Spinal cord (tissue), 10 donors: ENCODE measurements around the gene UNC5C. TPM values are rescaled to one million over a fixed set of nuclear protein-coding genes. Genes with fewer than 3 reads are reported as not detected.
A peak's percentile ranks its signal among the peaks of the same experiment; 100 is the strongest.
"Not testable (repeated sequence)": the region's sequence is repeated elsewhere in the genome, so short reads cannot be mapped to it uniquely, and the experiment has no call there.

Source experiments
- DNase-seq, 6 donors: peaks; one replicate each; pipeline versions ENCODE4 v3.0.0 to v3.0.0-alpha.2; 2013 to 2015; ENCODE audit warnings: low spot score in 6 of 6, low read depth in 4 of 6
- H3K27ac ChIP-seq: one replicate; pipeline ENCODE4 v1.5.1; 2013; ENCODE audit warnings: low read depth, low read length, control low read depth
- H3K27me3 ChIP-seq: one replicate; pipeline ENCODE4 v1.6.1; 2013; ENCODE audit warnings: low read length; ENCODE audit not compliant: control insufficient read depth, insufficient read depth
- H3K36me3 ChIP-seq: one replicate; pipeline ENCODE4 v1.6.1; 2013; ENCODE audit warnings: low read length; ENCODE audit not compliant: control insufficient read depth, insufficient read depth
- H3K4me1 ChIP-seq: one replicate; pipeline ENCODE4 v1.6.1; 2013; ENCODE audit warnings: low read length; ENCODE audit not compliant: control insufficient read depth, insufficient read depth
- H3K4me3 ChIP-seq: one replicate; pipeline ENCODE4 v1.5.1; 2013; ENCODE audit warnings: low read depth, low read length, control low read depth
- H3K9me3 ChIP-seq: one replicate; pipeline ENCODE4 v1.6.1; 2013; ENCODE audit warnings: low read length; ENCODE audit not compliant: control insufficient read depth, insufficient read depth
- WGBS: methylation state at CpG from one replicate; pipeline ENCODE4 v1.1.5; 2013; ENCODE audit warnings: missing lambda C conversion rate; ENCODE audit not compliant: insufficient coverage; 5-methylcytosine and 5-hydroxymethylcytosine counted together
- polyA plus RNA-seq, 2 donors: library from polyadenylated mRNA; unstranded; fragments of 120-200 nt; gene quantifications; one replicate each; pipeline ENCODE4 v1.2.1, GENCODE V29; 2013; ENCODE audit not compliant: insufficient read length in 2 of 2
- total RNA-seq, 2 donors: library from RNA; depleted of rRNA in 1 of 2; stranded (reverse); fragments of 120-200 nt in 1 of 2; fragments of >200 nt in 1 of 2; gene quantifications; one replicate each; pipeline versions ENCODE4 v1.2.3 to v1.2.4, GENCODE V29; 2013 to 2014
- donor health status: healthy.

Gene UNC5C
- total and polyA plus RNA-seq, 4 donors, result 11.3 to 33.2 (median 20.7) TPM

- Histone ChIP-seq H3K9me3 (no peaks in the 10 kb centered on the region), H3K27me3 (no peaks in the 10 kb centered on the region), H3K4me1 (peaks cover 16% of the 10 kb centered on the region), H3K27ac (peak overlapping the region; percentile 1), H3K4me3 (no peak overlapping the region), H3K36me3 (peaks cover 14% of the 10 kb centered on the region)
- DNase-seq, result peak in 3 of 6 donors; percentile 43 to 89 (median 81)
- 29% methylated on average over 11 of the region's 18 CpGs for WGBS
Measured at GRCh38 chr4:95181243-95181995, 367.4 kb downstream of the UNC5C start.

- Histone ChIP-seq H3K27ac (peak overlapping the region; percentile 1), H3K4me3 (no peak overlapping the region), H3K9me3 (no peaks in the 10 kb centered on the region), H3K4me1 (peaks cover 16% of the 10 kb centered on the region), H3K36me3 (peaks cover 14% of the 10 kb centered on the region), H3K27me3 (no peaks in the 10 kb centered on the region)
- 43% methylated on average over 9 of the region's 10 CpGs for WGBS
- no peak for DNase-seq
Measured at GRCh38 chr4:95180531-95181242, 368.1 kb downstream of the UNC5C start.

- Histone ChIP-seq H3K4me3 (no peak overlapping the region), H3K27ac (no peak overlapping the region), H3K9me3 (no peaks in the 10 kb centered on the region), H3K4me1 (peaks cover 16% of the 10 kb centered on the region), H3K36me3 (peaks cover 14% of the 10 kb centered on the region), H3K27me3 (no peaks in the 10 kb centered on the region)
- no peak for DNase-seq
- no CpG with 5 or more reads among the region's 2 CpGs for WGBS
Measured at GRCh38 chr4:95178938-95179337, 369.8 kb downstream of the UNC5C start.

DNA sequence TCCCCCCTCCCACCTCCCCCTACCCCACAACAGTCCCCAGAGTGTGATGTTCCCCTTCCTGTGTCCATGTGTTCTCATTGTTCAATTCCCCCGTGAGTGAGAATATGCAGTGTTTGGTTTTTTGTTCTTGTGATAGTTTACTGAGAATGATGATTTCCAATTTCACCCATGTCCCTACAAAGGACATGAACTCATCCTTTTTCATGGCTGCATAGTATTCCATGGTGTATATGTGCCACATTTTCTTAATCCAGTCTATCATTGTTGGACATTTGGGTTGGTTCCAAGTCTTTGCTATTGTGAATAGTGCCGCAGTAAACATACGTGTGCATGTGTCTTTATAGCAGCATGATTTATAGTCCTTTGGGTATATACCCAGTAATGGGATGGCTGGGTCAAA lies 377.4 kb downstream of the UNC5C start:
- H3K27ac ChIP-seq, DNase-seq: not testable (repeated sequence)
- no CpG with 5 or more reads among the region's 3 CpGs for WGBS

DNA sequence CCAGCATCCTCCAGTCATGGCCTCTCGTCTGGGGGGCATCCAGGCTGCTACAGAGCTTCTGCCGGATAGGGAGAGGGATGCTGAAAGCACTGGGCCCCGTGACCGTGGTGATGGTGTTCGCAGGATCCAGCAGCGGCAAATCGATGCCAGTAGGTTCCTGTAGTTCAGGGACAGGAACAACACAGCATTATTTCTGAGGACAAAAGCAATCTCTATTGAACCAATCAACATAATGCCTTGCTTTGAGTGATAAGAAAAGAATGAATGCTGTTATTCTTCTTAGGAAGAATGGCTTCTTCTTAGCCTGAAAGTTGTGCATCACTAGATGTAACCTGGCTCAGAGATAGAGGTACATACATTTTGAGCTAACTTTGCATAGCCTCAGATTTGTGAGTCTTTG lies 378.6 kb downstream of the UNC5C start:
- Histone ChIP-seq H3K27ac (no peak overlapping the region), H3K27me3 (no peaks in the 10 kb centered on the region), H3K9me3 (no peaks in the 10 kb centered on the region), H3K4me3 (no peak overlapping the region), H3K36me3 (no peaks in the 10 kb centered on the region), H3K4me1 (no peaks in the 10 kb centered on the region)
- no peak for DNase-seq
- WGBS, result 69% methylated on average over 6 of the region's 7 CpGs

More for the DNA sequence above, 377.4 kb downstream of the UNC5C start:
- H3K4me1 ChIP-seq, H3K36me3 ChIP-seq, H3K27me3 ChIP-seq, H3K4me3 ChIP-seq, H3K9me3 ChIP-seq: not testable (repeated sequence)

GRCh38 chr4:95167805-95168204 lies 381.0 kb downstream of the UNC5C start:
- Histone ChIP-seq H3K27ac (no peak overlapping the region), H3K4me1 (no peaks in the 10 kb centered on the region), H3K9me3 (no peaks in the 10 kb centered on the region), H3K36me3 (no peaks in the 10 kb centered on the region), H3K4me3 (no peak overlapping the region), H3K27me3 (no peaks in the 10 kb centered on the region)
- DNase-seq, result no peak
- WGBS, result 100% methylated on average over 2 of the region's 7 CpGs

DNA sequence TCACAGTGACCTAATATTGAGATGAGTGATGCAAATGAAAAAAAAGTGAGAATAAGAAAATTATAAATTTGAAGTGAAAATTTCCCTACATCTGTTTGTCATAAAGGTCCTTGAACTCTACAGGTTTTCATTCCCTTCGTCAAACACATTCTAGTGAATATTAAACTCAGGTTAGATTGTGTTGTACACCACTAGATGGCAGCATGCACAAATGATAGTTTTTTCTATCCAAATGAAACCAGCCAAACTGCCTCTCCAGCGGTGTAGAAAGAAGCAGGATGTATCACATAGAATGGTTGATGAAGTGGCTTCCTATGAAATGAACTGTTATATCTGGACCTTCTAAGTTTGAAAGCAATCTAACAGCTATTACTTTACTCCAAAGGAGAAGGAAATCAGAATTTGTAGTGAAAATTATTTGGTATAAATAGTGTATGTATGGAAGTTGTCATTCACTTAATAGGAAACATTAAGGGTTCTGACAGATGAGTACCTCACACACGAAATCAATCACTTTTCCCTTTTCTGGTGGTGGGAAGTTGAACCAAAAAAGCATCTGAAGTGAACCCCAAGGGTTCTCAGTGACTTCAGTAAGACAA lies 382.7 kb downstream of the UNC5C start:
- Histone ChIP-seq H3K4me3 (no peak overlapping the region), H3K9me3 (no peaks in the 10 kb centered on the region), H3K36me3 (no peaks in the 10 kb centered on the region), H3K27me3 (no peaks in the 10 kb centered on the region), H3K27ac (no peak overlapping the region), H3K4me1 (no peaks in the 10 kb centered on the region)
- peak; percentile 47 to 96 (median 69) for DNase-seq
- WGBS, result no CpG with 5 or more reads among the region's 3 CpGs

DNA sequence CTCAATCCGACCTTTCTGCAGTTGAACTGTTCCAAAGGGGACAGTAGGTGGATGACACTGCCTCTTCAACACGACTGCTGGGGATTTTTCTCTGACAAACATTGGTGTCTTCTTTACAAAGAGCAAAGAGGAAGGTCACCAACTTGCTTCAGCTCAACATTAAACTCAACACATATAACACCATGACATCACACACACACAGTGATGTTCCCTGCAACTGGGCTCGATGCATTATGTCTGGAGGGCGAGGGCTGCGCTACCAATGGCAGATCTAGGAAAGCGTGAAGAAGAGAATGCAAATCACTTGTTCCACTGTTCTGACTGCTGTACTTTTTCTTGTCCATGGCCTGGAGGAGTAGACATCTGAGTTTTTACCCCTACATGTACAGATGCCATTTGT lies 385.9 kb downstream of the UNC5C start:
- H3K36me3 ChIP-seq, result peaks cover 3% of the 10 kb centered on the region
- H3K27ac ChIP-seq, result no peak overlapping the region
- H3K27me3 ChIP-seq, result no peaks in the 10 kb centered on the region
- H3K9me3 ChIP-seq, result no peaks in the 10 kb centered on the region
- H3K4me1 ChIP-seq, result no peaks in the 10 kb centered on the region
- no peak overlapping the region for H3K4me3 ChIP-seq
- DNase-seq, result no peak
- 97% methylated on average over 6 of the region's 6 CpGs for WGBS

DNA sequence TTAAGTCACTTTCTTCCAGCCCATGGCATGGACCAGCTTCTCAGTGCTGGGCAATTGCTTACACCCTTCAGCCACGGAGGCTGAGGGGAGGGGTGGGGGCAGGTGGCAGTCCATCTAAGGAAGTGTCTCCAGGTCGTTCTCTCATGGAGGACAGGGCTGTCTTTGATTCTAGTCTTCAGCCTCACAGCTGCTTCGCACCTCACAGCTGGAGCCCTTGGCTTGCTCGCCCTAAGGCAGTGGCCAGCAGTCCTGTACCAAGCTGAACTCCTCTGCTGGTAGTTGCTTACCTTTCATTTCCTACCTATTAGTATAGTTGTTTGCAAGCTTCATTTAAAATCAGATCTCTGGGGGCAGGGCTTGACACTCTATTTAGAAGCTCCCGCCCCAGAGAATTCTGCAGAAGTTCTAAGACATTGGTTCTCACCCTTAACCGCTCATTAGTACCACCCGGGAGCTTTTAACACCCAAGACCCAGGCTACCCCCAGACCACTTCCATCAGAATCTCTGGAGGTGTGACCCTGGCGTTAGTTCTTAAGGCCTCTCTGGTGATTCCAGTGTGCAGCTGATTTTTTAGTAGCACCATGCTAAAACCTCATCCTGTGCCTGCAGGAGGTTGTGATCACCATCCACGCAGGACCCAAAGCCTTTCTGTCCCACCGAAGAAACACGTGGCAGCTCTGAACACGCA lies 386.8 kb downstream of the UNC5C start:
- whole genome bisulfite sequencing, result 78% methylated on average over 6 of the region's 12 CpGs
- H3K27ac ChIP-seq, result no peak overlapping the region

More for the DNA sequence above, 386.8 kb downstream of the UNC5C start:
- Histone ChIP-seq H3K27me3 (no peaks in the 10 kb centered on the region), H3K36me3 (peaks cover 3% of the 10 kb centered on the region), H3K4me1 (no peaks in the 10 kb centered on the region), H3K4me3 (no peak overlapping the region), H3K9me3 (no peaks in the 10 kb centered on the region)
- DNase-seq, result no peak
